Measurements from ENCODE around the gene CCDC40.
A peak's percentile ranks its signal among the peaks of the same experiment; 100 is the strongest.
"Not testable (repeated sequence)": the region's sequence is repeated elsewhere in the genome, so short reads cannot be mapped to it uniquely, and the experiment has no call there.

CCDC40 gene

GRCh38 chr17:80035937-80036714 is at the start of gene CCDC40:
Gene CCDC40 (plus strand): TSS chr17:80036642. CDS start chr17:80036663, 21 bp downstream.
- no peak for DNase-seq

DNA sequence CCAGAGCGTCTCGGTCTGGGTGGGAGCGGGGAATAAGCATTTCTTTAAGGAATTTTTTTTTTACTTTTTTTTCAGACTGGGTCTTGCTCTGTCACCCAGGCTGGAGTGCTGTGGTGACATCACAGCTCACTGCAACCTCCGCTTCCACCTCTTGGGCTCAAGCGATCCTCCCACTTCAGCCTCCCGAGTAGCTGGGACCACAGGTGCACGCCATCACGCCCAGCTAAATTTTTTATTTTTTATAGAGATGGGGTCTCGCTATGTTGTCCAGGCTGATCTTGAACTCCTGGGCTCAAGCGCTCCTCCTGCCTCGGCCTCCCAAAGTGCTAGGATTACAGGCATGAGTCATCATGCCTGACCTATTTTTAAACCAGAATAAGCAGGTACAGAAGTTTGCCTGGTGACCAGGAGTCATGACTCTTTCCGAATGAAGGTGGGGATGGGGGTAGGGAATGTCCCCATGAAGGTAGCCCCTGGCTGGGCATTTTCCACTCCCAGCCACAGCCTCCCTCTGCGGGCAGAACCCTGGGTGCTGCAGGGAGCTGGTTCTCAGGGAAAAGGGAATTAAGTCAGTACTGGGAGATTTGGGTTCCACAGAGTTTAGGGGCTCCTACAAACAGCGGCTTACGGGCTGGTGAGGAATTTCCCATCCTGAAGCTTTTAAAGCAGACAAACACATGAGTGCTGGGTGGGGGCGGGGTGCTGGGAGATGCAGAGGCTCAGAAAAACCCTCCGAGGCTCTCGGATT is 49.1 kb upstream of the CCDC40 start:
- no peak for DNase-seq

- DNase-seq = no peak
These were observed 48.6 kb upstream of the CCDC40 start for GRCh38 chr17:79987935-79988184.

- no peak for DNase-seq
These were observed 48.1 kb upstream of the CCDC40 start for GRCh38 chr17:79988185-79988971.

- no peak for DNase-seq
These were observed 47.2 kb upstream of the CCDC40 start for GRCh38 chr17:79989106-79989835.

DNA sequence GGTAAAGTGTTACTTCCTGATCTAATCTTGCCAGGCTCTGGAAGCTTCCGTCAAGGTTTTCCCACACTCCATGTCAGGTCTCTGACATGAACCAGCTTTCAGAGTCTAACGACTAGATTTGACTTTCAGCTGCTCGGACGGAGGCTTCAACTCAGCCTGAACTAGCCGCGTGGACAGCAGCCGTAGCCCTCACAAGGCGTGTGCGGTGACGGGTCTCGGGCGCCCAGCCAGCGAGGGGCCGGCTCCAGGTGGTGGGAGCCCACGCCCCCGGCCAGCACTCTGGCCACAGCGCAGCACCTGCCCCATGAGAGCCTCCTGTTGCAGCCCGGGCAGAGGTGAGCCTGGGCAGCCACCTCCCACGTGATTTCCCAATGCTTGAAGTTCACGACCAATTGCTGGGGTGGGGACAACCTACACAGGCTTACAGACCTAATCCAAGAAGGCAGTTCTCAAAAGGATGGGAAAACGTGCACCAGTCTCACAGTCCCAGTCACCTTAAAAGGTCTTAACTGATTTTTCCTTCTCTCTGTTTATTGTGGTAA is 46.3 kb upstream of the CCDC40 start:
- DNase-seq = no peak

GRCh38 chr17:79990704-79991103 is 45.7 kb upstream of the CCDC40 start:
- no peak for DNase-seq

GRCh38 chr17:79991140-79991923 is 45.1 kb upstream of the CCDC40 start:
- DNase-seq = no peak

DNA sequence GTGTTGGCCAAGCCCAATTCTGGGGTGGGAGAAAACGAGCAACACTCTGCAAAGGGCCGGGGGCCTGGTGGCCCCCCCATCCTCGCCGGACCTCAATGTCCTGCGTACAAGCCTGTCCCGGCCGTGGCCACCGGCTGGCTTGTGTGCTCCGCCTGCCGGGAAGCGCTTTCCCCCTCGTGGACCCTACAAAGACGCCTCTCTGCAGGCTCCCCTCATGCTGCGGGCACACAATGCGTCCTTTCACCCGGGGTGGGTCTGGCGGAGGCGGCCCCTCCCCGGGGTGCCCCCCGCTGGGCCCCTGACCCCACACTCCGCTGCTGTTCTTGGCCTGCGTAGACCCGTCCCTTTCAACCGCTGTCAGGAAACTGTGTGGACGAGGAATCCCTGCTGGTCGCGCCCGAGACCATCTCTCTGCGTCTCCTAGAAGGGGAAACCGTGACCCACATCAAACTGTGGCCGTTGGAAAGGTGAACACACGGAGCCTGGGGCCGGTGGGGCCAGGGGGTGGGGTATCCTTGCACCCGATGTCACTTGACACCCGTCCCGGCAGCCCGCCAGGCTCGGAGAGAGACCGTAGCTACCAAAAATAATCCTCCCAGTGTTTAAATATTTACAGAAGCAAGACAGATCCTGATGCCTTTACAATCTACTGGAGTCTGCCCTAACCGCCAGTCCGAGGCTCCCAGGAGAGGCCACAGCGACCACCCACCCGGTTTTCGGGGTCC is 44.4 kb upstream of the CCDC40 start:
- DNase-seq = no peak

DNA sequence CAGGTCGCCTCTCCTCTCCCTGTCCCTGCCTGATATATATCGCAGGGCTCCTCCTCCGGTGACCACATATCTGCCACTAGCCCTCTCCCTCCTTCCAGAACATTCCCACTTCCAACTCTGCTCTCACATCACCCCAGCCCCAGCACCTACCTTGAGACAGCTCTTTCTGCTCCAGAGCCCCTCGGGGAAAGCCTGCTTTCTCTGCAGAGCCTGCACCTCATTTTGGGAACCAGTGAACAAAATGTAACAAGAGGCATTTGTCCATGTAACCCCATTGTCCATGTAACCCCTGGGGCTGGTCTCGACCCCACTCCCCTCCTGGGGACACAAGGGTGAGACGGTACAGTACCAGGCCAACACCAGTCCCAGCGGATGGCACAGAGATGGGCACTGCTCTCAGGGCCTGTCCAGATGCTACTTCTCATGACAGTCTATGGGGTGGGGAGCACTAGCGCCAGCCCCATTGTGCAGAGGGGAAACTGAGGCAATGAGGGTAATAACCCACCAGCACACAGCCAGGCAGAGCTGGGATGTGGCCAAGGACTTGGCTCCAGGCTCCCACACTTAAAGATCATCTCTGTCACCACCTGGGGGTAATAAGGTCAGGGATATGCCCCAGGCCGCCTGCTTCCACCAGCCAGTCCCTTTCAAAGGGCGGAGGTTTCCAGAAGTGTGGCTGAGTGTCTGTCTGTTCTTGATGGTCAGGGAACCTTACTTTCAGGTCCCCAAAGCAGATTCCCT is 43.6 kb upstream of the CCDC40 start:
- no peak for DNase-seq

DNA sequence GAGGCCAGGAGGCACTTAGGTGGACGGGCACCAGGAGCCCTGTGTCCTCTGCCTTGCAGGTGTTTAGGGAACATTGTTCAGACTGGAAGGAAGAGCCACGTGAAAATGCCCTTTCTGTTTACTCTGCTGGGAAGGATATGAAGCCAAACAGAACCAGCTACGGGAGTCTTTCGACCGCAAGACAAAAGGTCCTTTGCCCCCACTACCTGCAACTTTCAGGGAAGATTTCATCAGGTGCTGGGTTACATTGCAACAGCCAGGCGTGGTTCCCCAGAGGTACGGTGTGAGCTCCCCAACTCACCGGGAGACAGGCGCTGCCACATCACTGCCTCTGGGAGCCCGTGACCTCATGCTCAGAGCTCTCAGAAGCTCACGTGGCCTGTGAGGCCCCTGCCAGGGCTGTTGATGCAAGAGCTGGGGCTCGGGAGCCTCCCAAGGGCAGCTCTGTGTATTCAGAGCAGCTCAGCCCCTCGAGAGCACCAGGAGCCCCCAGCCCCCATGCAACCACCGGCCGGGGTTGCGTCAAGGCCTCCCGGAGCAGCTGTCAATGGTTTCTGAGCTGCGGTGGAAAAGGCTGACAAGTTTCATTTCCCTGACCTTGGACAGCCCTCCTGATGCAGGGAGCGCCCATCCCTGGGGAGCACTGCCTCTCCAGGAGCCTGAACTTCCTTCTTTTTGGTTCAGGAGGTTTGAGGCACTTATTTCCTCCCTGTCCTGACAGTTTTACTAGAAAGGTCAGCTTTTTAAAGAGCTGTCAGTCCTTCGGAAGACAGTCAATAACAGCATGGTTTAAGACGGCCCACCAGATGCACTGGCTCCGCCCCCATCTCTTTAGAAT is 42.8 kb upstream of the CCDC40 start:
- DNase-seq = peak; percentile 92

DNA sequence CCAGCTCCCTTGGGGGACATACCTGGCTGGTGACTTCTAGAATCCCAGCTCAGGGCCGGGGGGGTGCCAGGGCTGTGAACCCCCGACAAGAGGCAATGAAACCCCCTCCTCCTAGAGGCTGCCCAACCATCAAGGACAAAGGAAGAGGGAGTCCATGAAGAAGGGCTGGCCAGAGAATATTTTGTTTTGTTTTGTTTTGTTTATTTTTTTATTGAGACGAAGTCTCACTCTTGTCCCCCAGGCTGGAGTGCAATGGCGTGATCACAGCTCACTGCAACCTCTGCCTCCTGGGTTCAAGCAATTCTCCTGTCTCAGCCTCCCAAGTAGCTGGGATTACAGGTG is 42.2 kb upstream of the CCDC40 start:
- DNase-seq = not testable (repeated sequence)

GRCh38 chr17:79994602-79995001 is 41.8 kb upstream of the CCDC40 start:
- DNase-seq = no peak

DNA sequence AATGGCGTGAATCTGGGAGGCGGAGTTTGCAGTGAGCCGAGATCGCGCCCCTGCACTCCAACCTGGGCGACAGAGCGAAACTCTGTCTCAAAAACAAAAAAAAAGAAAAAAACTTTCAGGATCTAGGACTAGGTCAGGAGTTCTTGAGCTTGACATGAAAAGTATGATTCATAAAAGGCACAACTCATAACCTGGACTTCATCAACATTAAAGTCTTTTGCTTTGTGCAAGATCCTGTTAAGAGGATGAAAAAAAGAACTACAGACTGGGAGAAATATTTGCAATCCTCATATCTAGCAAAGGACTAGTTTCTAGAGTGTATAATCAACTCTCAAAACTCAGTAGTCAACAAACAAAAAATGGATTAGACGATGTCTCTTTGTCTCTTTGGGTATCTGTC is 40.7 kb upstream of the CCDC40 start:
- DNase-seq = no peak

- no peak for DNase-seq
These were observed 40.2 kb upstream of the CCDC40 start for GRCh38 chr17:79996291-79996690.

- peak; percentile 89 for DNase-seq
These were observed 39.3 kb upstream of the CCDC40 start for GRCh38 chr17:79997011-79997660.

- DNase-seq = no peak
These were observed 36.3 kb upstream of the CCDC40 start for GRCh38 chr17:80000136-80000535.

GRCh38 chr17:80000981-80001775 is 35.3 kb upstream of the CCDC40 start:
- no peak for DNase-seq
